ENCODE measurements around the gene RAPGEF1.

GRCh38 chr9:131700765-131701435 is 39.0 kb downstream of the RAPGEF1 start:
- TF ChIP-seq ZNF214 (tag by site-specific recombination; IDR thresholded peaks at IDR 0.05; ENCODE audit: borderline replicate concordance) (no peak), SALL2 (tag by site-specific recombination; IDR thresholded peaks at IDR 0.05; ENCODE audit: borderline replicate concordance) (no peak), ZNF768 (tag by site-specific recombination; IDR thresholded peaks at IDR 0.05) (no peak), ZNF133 (tag by site-specific recombination; IDR thresholded peaks at IDR 0.05) (no peak), ZNF274 (IDR thresholded peaks at IDR 0.05; ENCODE audit: low read length) (no peak), ZNF274 (tag by site-specific recombination; IDR thresholded peaks at IDR 0.05; ENCODE audit: borderline replicate concordance) (no peak), MYNN (tag by site-specific recombination; IDR thresholded peaks at IDR 0.05; ENCODE audit: borderline replicate concordance) (no peak), ZSCAN30 (tag by site-specific recombination; IDR thresholded peaks at IDR 0.05) (no peak), FEZF1 (tag by site-specific recombination; IDR thresholded peaks at IDR 0.05) (no peak), ZBTB21 (tag by site-specific recombination; IDR thresholded peaks at IDR 0.05) (no peak), ZNF501 (tag by site-specific recombination; IDR thresholded peaks at IDR 0.05) (no peak), SETDB1 (IDR thresholded peaks at IDR 0.05; ENCODE audit: insufficient read length, low read length) (no peak), HIC1 (tag by site-specific recombination; IDR thresholded peaks at IDR 0.05) (no peak)
- TF ChIP-seq, protein P1, sequence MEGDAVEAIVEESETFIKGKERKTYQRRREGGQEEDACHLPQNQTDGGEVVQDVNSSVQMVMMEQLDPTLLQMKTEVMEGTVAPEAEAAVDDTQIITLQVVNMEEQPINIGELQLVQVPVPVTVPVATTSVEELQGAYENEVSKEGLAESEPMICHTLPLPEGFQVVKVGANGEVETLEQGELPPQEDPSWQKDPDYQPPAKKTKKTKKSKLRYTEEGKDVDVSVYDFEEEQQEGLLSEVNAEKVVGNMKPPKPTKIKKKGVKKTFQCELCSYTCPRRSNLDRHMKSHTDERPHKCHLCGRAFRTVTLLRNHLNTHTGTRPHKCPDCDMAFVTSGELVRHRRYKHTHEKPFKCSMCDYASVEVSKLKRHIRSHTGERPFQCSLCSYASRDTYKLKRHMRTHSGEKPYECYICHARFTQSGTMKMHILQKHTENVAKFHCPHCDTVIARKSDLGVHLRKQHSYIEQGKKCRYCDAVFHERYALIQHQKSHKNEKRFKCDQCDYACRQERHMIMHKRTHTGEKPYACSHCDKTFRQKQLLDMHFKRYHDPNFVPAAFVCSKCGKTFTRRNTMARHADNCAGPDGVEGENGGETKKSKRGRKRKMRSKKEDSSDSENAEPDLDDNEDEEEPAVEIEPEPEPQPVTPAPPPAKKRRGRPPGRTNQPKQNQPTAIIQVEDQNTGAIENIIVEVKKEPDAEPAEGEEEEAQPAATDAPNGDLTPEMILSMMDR (tag by site-specific recombination; IDR thresholded peaks at IDR 0.05) = no peak
- TF ChIP-seq, protein P2, sequence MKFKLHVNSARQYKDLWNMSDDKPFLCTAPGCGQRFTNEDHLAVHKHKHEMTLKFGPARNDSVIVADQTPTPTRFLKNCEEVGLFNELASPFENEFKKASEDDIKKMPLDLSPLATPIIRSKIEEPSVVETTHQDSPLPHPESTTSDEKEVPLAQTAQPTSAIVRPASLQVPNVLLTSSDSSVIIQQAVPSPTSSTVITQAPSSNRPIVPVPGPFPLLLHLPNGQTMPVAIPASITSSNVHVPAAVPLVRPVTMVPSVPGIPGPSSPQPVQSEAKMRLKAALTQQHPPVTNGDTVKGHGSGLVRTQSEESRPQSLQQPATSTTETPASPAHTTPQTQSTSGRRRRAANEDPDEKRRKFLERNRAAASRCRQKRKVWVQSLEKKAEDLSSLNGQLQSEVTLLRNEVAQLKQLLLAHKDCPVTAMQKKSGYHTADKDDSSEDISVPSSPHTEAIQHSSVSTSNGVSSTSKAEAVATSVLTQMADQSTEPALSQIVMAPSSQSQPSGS (tag by site-specific recombination; IDR thresholded peaks at IDR 0.05; ENCODE audit: low read depth) = no peak
